Tongue (tissue), 2 donors: Measurements from ENCODE around the gene FYN. TPM values are rescaled to one million over a fixed set of nuclear protein-coding genes. Genes with fewer than 3 reads are reported as not detected.

Experiments used
- DNase-seq: peaks from one replicate; pipeline ENCODE4 v3.0.0-alpha.2; 2015
- total RNA-seq: library from RNA; depleted of rRNA; stranded (reverse); fragments of >200 nt; gene quantifications from one replicate; pipeline ENCODE4 v1.2.3, GENCODE V29; 2014

Gene FYN
- total RNA-seq, 1 donor from 2014 or later: 139 TPM

- DNase-seq: no peak
These were observed 7.1 kb upstream of the FYN start for GRCh38 chr6:111880181-111880888.

GRCh38 chr6:111875741-111876140 lies 2.5 kb upstream of the FYN start:
- DNase-seq: no peak

GRCh38 chr6:111874025-111874415 lies 768 bp upstream of the FYN start:
- DNase-seq: peak; percentile 67

GRCh38 chr6:111872401-111873177 lies 663 bp downstream of the FYN start:
- DNase-seq: peak; percentile 79

- DNase-seq: peak; percentile 58
These were observed 1.4 kb downstream of the FYN start for GRCh38 chr6:111871725-111872400.

GRCh38 chr6:111871207-111871606 lies 2.0 kb downstream of the FYN start:
- DNase-seq: peak; percentile 31

GRCh38 chr6:111870742-111871064 lies 2.5 kb downstream of the FYN start:
- DNase-seq: no peak

DNA sequence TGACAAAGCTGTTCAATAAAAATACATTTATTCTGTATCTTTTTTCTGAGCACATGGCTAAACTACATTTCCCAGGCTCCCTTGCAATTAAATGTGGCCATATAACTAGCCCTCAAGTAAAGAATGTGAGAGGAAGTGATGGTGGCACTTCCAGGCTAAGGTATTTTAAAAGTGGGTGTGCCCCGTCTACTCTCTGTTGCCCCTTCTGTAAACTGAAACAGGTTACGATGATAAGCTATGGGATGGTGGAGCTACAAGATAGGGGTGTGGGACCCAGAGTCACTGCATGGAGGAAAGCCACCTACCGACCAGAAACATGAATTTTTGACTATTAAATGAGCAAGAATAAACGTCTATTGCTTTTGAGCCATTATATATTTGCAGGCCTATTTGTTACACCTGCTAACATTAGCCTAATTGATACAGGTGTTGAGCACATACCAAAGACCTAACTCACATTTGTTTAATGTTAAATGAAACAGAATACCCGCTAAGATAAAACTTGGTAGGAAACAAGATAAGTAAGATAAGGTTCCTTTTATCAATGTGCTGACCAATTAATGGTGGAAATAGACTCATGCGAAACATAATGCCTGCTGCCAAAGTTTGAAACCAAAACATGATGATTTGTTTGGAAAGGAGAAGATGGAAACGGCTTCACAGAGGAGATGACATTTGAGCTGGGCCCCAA lies 3.1 kb downstream of the FYN start:
- DNase-seq: no peak

DNA sequence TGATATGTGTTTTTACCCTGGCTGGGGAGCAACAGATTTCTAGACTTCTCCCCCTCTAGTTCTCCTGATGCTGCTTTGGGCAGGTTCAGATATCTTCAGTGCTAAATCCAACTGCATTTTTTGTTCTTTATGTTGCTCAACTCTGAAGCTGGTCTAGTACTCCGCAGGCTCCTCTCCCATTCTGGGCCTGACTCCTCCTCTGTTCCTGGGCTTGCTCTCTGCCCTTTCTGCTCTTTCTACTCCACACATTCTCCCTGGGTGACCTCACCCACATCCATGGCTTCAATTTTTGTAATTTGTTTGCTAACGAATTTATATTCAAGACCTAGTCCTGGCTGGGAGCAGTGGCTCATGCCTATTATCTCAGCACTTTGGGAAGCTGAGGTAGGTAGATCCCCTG lies 6.4 kb downstream of the FYN start:
- DNase-seq: no peak

- DNase-seq: no peak
These were observed 7.2 kb downstream of the FYN start for GRCh38 chr6:111865909-111866546.

- DNase-seq: no peak
These were observed 8.1 kb downstream of the FYN start for GRCh38 chr6:111865049-111865585.

GRCh38 chr6:111864138-111865048 lies 8.9 kb downstream of the FYN start:
- DNase-seq: no peak

DNA sequence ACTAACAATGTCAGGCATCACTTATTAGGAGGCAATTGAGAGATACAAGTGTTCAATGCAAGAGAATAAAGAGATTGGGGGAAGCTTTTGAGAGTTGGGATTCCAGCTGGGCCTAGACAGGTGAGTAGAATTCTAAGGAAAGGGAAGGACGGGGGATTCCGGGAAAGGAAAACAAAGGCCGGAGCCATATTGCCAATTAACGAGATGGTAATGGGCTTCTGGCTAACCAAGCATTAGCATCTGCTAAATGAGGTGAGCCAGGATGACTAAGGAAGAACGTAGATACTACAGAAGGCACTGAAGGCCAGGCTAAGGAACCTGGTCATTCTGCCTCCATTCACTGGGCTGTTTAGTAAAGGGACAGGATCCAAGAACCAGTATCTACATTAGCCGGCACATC lies 10.5 kb downstream of the FYN start:
- no peak for DNase-seq

DNA sequence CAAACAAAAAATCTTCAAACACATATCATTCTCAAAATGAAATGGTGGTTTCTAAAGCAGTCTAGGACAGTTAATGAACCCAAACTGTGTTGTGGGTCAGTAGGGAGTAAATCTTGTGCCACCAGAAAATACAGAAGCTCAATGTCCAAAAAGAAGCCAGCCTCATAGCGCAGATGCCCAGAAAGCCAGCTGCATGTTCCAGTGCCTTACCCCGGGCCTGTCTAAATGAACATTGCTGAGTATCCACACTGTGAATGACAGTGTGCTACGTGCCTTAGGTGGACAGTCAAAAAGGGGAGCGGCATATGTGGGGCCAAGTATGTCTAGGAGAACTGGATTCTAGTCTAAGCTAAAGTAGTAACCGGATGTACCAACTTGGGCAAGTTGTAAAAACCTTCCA lies 10.9 kb downstream of the FYN start:
- DNase-seq: no peak

GRCh38 chr6:111861431-111861885 lies 11.8 kb downstream of the FYN start:
- DNase-seq: no peak

GRCh38 chr6:111858347-111858746 lies 14.9 kb downstream of the FYN start:
- DNase-seq: no peak

DNA sequence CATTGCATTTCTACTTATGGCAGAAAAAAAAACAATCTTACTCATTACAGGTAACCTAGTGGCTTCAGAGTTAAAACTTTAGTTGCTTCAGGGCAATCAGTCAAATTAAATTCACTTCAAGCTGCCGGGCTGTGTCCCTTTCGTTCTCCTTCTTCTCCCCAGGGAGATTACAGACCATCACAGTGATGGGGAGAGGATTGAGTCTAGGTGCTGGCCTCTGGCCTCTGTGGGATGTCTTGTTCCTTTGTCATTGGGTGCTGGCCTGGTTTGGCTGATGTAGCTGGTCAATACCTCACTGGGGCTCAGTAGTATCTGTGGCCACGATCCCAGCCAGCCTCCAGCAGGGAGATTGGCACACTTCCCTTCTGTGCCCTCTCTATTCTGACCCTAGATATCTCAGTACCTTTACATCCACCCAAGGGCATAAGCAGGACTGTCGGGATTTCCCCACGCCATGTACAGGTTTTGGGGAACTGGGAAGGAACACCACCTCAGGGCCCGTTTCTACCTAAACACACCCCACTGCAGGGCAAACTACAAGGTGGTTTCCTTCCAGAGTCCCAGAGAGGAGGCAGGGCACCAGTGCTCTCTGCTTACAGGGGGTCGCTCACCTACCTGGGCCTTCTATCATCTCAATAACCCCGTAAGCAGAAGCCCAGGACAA lies 15.4 kb downstream of the FYN start:
- no peak for DNase-seq

- no peak for DNase-seq
These were observed 17.5 kb downstream of the FYN start for GRCh38 chr6:111855753-111856152.

DNA sequence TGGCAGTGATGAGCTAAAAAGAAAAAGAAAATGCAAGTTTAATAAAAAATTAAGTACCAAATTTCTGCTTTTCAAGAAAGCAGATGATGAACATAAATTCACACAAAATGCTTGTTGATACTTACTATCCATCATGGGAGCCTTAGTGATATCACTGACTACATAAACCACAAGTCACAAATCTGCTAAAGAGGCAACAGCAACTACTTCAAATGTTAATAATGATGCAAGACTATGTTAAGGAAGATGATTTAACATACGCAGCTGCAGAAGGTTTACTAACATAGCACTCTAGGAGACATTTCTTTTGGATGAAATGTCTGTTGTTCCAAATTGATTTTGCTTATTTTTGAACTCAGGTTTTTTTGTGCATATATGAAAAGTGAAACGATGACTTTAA lies 18.6 kb downstream of the FYN start:
- DNase-seq: no peak

DNA sequence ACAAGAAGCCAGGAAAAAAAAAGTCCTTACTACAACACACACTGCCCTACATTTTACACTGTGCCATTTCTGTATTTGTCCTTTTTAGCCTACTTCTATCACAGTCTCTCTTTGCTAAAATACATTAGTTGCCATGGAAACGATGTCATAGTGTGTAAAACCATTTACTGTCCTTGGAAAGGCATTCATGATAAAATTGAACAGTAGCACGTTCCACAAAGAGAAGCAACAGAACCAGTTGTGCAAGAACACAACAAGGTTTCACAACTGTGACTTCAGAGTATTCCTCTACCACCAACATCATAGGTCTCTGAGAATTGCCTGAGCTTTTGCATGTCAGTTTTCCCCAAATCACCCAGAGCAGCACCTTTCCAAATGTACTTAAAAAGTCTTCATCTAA lies 20.5 kb downstream of the FYN start:
- peak; percentile 48 for DNase-seq
